GM12878 (cell line): Measurements from ENCODE around the gene NT5DC3. TPM values are rescaled to one million over a fixed set of nuclear protein-coding genes. Genes with fewer than 3 reads are reported as not detected.

Experiments used
- ATAC-seq: fragments of 200-7000 bp; cut with Tn5 transposase; 3 replicates; pipeline ENCODE4 v1.9.1; 2020; ENCODE audit warnings: mild to moderate bottlenecking, moderate library complexity
- BruUV-seq: library from RNA; stranded (reverse); fragments of 400-500 nt; replicated peaks from 2 replicates; lab custom pipeline; 2021; lab: Mats Ljungman, UMichigan
- CTCF ChIA-PET: fragments of 300-600 bp; sonication (Branson Sonifier 250); formaldehyde crosslinking; extraction: SDS; loops from one replicate; lab custom pipeline; 2021; ENCODE audit warnings: inconsistent platforms; lab: Yijun Ruan, JAX
- POLR2A ChIA-PET: fragments of 350-600 bp; formaldehyde crosslinking; extraction: SDS; loops from one replicate; lab custom pipeline; 2021; ENCODE audit warnings: inconsistent platforms; lab: Charles Lee
- RAD21 ChIA-PET: fragments of 300-600 bp; sonication (Branson Sonifier 250); formaldehyde crosslinking; loops from one replicate; lab custom pipeline; 2023; ENCODE audit warnings: antibody characterized with exemption; ENCODE audit not compliant: unreplicated experiment; lab: Charles Lee
- SMC1A ChIA-PET: fragments of 300-600 bp; sonication (Branson Sonifier 250); formaldehyde crosslinking; loops from one replicate; lab custom pipeline; 2023; ENCODE audit not compliant: unreplicated experiment, uncharacterized antibody; lab: Charles Lee
- DNase-seq: peaks from one replicate; pipeline ENCODE4 v3.0.0-alpha.2; 2011; ENCODE audit warnings: low read depth, low spot score
- FAIRE-seq: peaks from 3 replicates; lab custom pipeline; 2011; peaks lifted over from hg19 to GRCh38; lab: Jason Lieb, UNC
- H2AFZ ChIP-seq: 2 replicates; pipeline ENCODE4 v1.6.0; 2011; ENCODE audit warnings: low read depth, low read length, control low read depth; ENCODE audit not compliant: control insufficient read depth
- H3K27ac ChIP-seq: 2 replicates; pipeline ENCODE4 v1.5.1; 2011; ENCODE audit warnings: control low read depth; ENCODE audit not compliant: control insufficient read depth, insufficient read depth
- H3K27me3 ChIP-seq, 2 experiments: replicated peaks in 1 of 2; 2 replicates each; pipeline versions ENCODE4 v1.6.0 to v1.6.1; 2011; ENCODE audit warnings: low read length in 1 of 2; ENCODE audit not compliant: control insufficient read depth in 2 of 2, insufficient read depth in 2 of 2
- H3K36me3 ChIP-seq, 2 experiments: 2 replicates each; pipeline ENCODE4 v1.5.1; 2011; ENCODE audit warnings: low read length in 1 of 2; ENCODE audit not compliant: control insufficient read depth in 2 of 2, insufficient read depth in 2 of 2
- H3K4me1 ChIP-seq: 2 replicates; pipeline ENCODE4 v1.6.1; 2011; ENCODE audit warnings: mild to moderate bottlenecking, low read length, moderate library complexity, mixed read lengths; ENCODE audit not compliant: control insufficient read depth, insufficient read depth
- H3K4me2 ChIP-seq: 2 replicates; pipeline ENCODE4 v1.6.0; 2011; ENCODE audit warnings: control low read depth; ENCODE audit not compliant: control insufficient read depth, insufficient read depth
- H3K4me3 ChIP-seq: fragments of 200-600 bp; sonication (generic); 2 replicates; pipeline ENCODE4 v1.5.1; 2016
- H3K79me2 ChIP-seq: 2 replicates; pipeline ENCODE4 v1.6.0; 2011; ENCODE audit warnings: low read length; ENCODE audit not compliant: control insufficient read depth, insufficient read depth
- H3K9ac ChIP-seq: 2 replicates; pipeline ENCODE4 v1.8.0; 2011; ENCODE audit warnings: low read length, control low read depth, mixed read lengths; ENCODE audit not compliant: control insufficient read depth, insufficient read depth
- H3K9me3 ChIP-seq: replicated peaks from 3 replicates; pipeline ENCODE4 v1.5.1; 2011; ENCODE audit warnings: mild to moderate bottlenecking, low read length; ENCODE audit not compliant: control insufficient read depth, insufficient read depth
- H4K20me1 ChIP-seq: 2 replicates; pipeline ENCODE4 v1.6.0; 2011; ENCODE audit not compliant: control insufficient read depth, insufficient read depth
- ATF2 ChIP-seq: IDR thresholded peaks from 2 replicates; pipeline ENCODE4 v1.6.1; 2012; ENCODE audit warnings: low read length, inconsistent platforms
- ATF3 ChIP-seq: IDR thresholded peaks from 2 replicates; pipeline ENCODE4 v1.6.1; 2011; ENCODE audit warnings: low read depth, mild to moderate bottlenecking, low read length, moderate library complexity, borderline replicate concordance; ENCODE audit errors: extremely low read depth
- CTCF ChIP-seq, 3 experiments: IDR thresholded peaks in 2 of 3; conservative IDR thresholded peaks in 1 of 3; 2 replicates each; pipeline ENCODE4 v1.5.1; 2011; ENCODE audit warnings: low read depth in 3 of 3, low read length in 3 of 3, mild to moderate bottlenecking in 3 of 3, control low read depth in 2 of 3, moderate library complexity in 2 of 3, inconsistent platforms in 1 of 3, mixed read lengths in 1 of 3; ENCODE audit not compliant: control insufficient read depth in 2 of 3, insufficient read depth in 1 of 3; ENCODE audit errors: extremely low read depth in 1 of 3
- IRF4 ChIP-seq: IDR thresholded peaks from 2 replicates; pipeline ENCODE4 v1.6.1; 2011; ENCODE audit warnings: low read depth, low read length
- MAX ChIP-seq: IDR thresholded peaks from 2 replicates; pipeline ENCODE4 v1.6.1; 2012; ENCODE audit warnings: low read depth, low read length, improper control_type of control experiment
- NRF1 ChIP-seq: conservative IDR thresholded peaks from 2 replicates; pipeline ENCODE4 v1.6.1; 2011; ENCODE audit warnings: mild to moderate bottlenecking, low read depth, low read length, improper control_type of control experiment
- RELB ChIP-seq: fragments of 450-650 bp; IDR thresholded peaks from 2 replicates; pipeline ENCODE4 v1.6.1; 2017; ENCODE audit warnings: low read depth, mild to moderate bottlenecking, moderate library complexity
- RUNX3 ChIP-seq: IDR thresholded peaks from 2 replicates; pipeline ENCODE4 v1.6.1; 2012; ENCODE audit warnings: low read length, inconsistent platforms
- SP1 ChIP-seq: IDR thresholded peaks from one replicate; pipeline ENCODE4 v1.6.1; 2011; ENCODE audit warnings: low read depth, low read length
- STAT3 ChIP-seq: IDR thresholded peaks from 2 replicates; pipeline ENCODE4 v1.6.1; 2011; ENCODE audit warnings: low read depth, low read length, improper control_type of control experiment
- TCF12 ChIP-seq: IDR thresholded peaks from 2 replicates; pipeline ENCODE4 v1.6.1; 2011; ENCODE audit warnings: low read depth, mild to moderate bottlenecking, low read length
- WGBS: methylation state at CpG from one replicate; pipeline ENCODE4 v1.1.6; 2016; ENCODE audit warnings: low lambda C conversion rate; ENCODE audit not compliant: insufficient replicate concordance, insufficient coverage; ENCODE audit errors: missing lambda C conversion rate; 5-methylcytosine and 5-hydroxymethylcytosine counted together
- in situ Hi-C: fragments of 300-500 bp; cut with MboI; formaldehyde crosslinking; loops from 9 replicates; pipeline ENCODE4 v1.14.3; 2018; ENCODE audit warnings: mixed read lengths
- intact Hi-C: fragments of 100-400 bp; cut with micrococcal nuclease; formaldehyde crosslinking; loops from one replicate; pipeline ENCODE4 v1.14.2; 2022; ENCODE audit not compliant: unreplicated experiment
- polyA plus RNA-seq, 11 experiments: library from polyadenylated mRNA; depleted of rRNA in 4 of 11; unstranded in 6 of 11; stranded (reverse) in 5 of 11; fragments of >200 nt; fragmentation: Nextera tagmentation in 4 of 11; fragmentation: Illumina TruSeq in 1 of 11; extraction: Ambion mirVana in 4 of 11; extraction: Trizol in 1 of 11; gene quantifications; 1 replicate in 1 of 11; 2 replicates in 10 of 11; pipeline versions ENCODE4 v1.2.1 to v1.2.3, GENCODE V29; 2011 to 2016; ENCODE audit warnings: inconsistent platforms in 2 of 11, missing spikeins in 2 of 11, low read depth in 1 of 11
- total RNA-seq, 4 experiments: library from RNA; depleted of rRNA in 3 of 4; stranded (reverse); fragments of >200 nt in 3 of 4; fragmentation: Illumina TruSeq in 1 of 4; extraction: Trizol in 1 of 4; gene quantifications; 2 replicates each; pipeline versions ENCODE4 v1.2.1 to v1.2.3, GENCODE V29; 2013 to 2021

NT5DC3 gene
- total and polyA plus RNA-seq, 10 of the 15 experiments (the other 5 are each of a cell fraction or from before 2014, with no cell fraction given) = 2.0 to 12.4 (median 5.9) TPM

GRCh38 chr12:103807561-103808238 lies 33.3 kb downstream of the NT5DC3 start:
- DNase-seq = no peak
- Histone ChIP-seq H3K27me3 (no peaks in the 10 kb centered on the region), H2AFZ (no peak overlapping the region), H3K27ac (no peak overlapping the region), H3K4me3 (no peak overlapping the region), H3K4me2 (no peak overlapping the region), H3K9ac (no peak overlapping the region), H3K9me3 (no peaks in the 10 kb centered on the region), H4K20me1 (no peaks in the 10 kb centered on the region), H3K79me2 (no peaks in the 10 kb centered on the region), H3K36me3 (peaks cover 0 to 3% of the 10 kb centered on the region in 2 experiments; a peak in 3 of 4 replicates), H3K4me1 (no peaks in the 10 kb centered on the region)
- in situ Hi-C loops = no loop called here
- TF ChIP-seq RELB = no peak
- TF ChIP-seq TCF12 = no peak
- no peak for TF ChIP-seq SP1
- no peak for TF ChIP-seq ATF2
- no peak for TF ChIP-seq CTCF (IDR thresholded peaks at IDR 0.05 in 2 of 3, conservative IDR thresholded peaks at IDR 0.05 in 1 of 3; ENCODE audit: control insufficient read depth in 2 of 3, extremely low read depth in 1 of 3, insufficient read depth in 1 of 3, low read depth in 3 of 3, low read length in 3 of 3)
- no peak for TF ChIP-seq MAX
- TF ChIP-seq STAT3 = no peak
- no peak for TF ChIP-seq RUNX3
- TF ChIP-seq ATF3 = no peak
- TF ChIP-seq IRF4 = no peak
- no peak for TF ChIP-seq NRF1
- WGBS = 76% methylated on average over 9 of the region's 9 CpGs
- no peak for FAIRE-seq
- ATAC-seq = no peak
- ChIA-PET CTCF (no interaction called here), POLR2A (no interaction called here), RAD21 (no interaction called here), SMC1A (interaction anchor here (1.5 kb wide), 1 partner anchor 15 kb away, joined by 3 read pairs; no protein-coding TSS in a partner anchor)
- BruUV-seq = no TSS peak
- intact Hi-C loops = no loop called here
